ENCODE data around the gene IFNL3. TPM values are rescaled to one million over a fixed set of nuclear protein-coding genes. Genes with fewer than 3 reads are reported as not detected.
"Not testable (repeated sequence)": the region's sequence is repeated elsewhere in the genome, so short reads cannot be mapped to it uniquely, and the experiment has no call there.

Gene IFNL3
- total RNA-seq: not detected

GRCh38 chr19:39244410-39245100 lies at the start of gene IFNL3:
Gene IFNL3, minus strand, starts transcription at chr19:39245006. Its CDS starts 39 bp downstream, at chr19:39244967.
- H3K9me3 ChIP-seq; DNase-seq (ENCODE audit: low spot score in 2 of 2); H3K27ac ChIP-seq; H3K36me3 ChIP-seq; H3K4me3 ChIP-seq: not testable (repeated sequence)
- Histone ChIP-seq H3K27me3 (peaks cover 0 to 59% of the 10 kb centered on the region in 2 donors), H3K4me1 (peaks cover 0 to 14% (median 4%) of the 10 kb centered on the region in 4 donors)
- 81 to 86% methylated on average over 6 to 8 of the region's 12 CpGs for WGBS, 2 donors

DNA sequence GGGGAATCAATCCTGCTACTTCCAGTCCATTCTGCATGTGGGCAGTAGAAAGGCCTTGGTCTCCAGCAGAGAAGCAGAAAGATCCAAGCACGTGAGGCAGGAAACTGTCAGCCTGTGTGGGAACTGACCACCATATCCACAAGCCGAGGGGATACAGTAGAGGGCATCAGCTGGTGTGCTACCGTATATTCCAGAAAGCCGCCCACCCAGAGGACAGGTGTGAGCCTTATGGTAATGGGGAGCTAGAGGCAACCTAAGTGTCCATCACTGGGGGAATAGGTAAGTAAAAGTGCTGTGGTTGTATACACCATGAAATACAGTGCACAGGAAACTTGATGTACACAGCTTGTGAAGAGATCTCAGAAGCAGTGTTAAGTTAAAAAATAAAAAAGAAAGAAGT lies 48.6 kb upstream of the IFNL3 start:
- peaks cover 0 to 30% (median 0%) of the 10 kb centered on the region in 4 donors for H3K9me3 ChIP-seq
- H3K4me3 ChIP-seq: no peak overlapping the region
- WGBS, 2 donors: 41 to 42% methylated on average over 4 of the region's 4 CpGs
- TF ChIP-seq POLR2A (IDR thresholded peaks at IDR 0.05) (no peak), EP300 (IDR thresholded peaks at IDR 0.05) (no peak)
- TF ChIP-seq, protein P1, sequence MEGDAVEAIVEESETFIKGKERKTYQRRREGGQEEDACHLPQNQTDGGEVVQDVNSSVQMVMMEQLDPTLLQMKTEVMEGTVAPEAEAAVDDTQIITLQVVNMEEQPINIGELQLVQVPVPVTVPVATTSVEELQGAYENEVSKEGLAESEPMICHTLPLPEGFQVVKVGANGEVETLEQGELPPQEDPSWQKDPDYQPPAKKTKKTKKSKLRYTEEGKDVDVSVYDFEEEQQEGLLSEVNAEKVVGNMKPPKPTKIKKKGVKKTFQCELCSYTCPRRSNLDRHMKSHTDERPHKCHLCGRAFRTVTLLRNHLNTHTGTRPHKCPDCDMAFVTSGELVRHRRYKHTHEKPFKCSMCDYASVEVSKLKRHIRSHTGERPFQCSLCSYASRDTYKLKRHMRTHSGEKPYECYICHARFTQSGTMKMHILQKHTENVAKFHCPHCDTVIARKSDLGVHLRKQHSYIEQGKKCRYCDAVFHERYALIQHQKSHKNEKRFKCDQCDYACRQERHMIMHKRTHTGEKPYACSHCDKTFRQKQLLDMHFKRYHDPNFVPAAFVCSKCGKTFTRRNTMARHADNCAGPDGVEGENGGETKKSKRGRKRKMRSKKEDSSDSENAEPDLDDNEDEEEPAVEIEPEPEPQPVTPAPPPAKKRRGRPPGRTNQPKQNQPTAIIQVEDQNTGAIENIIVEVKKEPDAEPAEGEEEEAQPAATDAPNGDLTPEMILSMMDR (IDR thresholded peaks at IDR 0.05): no peak
- no peak for DNase-seq (ENCODE audit: low spot score in 2 of 2)
- H3K27ac ChIP-seq: no peak overlapping the region
- H3K4me1 ChIP-seq: no peaks in the 10 kb centered on the region
- H3K36me3 ChIP-seq: no peaks in the 10 kb centered on the region
- H3K27me3 ChIP-seq: peaks cover 0 to 3% of the 10 kb centered on the region in 2 donors

DNA sequence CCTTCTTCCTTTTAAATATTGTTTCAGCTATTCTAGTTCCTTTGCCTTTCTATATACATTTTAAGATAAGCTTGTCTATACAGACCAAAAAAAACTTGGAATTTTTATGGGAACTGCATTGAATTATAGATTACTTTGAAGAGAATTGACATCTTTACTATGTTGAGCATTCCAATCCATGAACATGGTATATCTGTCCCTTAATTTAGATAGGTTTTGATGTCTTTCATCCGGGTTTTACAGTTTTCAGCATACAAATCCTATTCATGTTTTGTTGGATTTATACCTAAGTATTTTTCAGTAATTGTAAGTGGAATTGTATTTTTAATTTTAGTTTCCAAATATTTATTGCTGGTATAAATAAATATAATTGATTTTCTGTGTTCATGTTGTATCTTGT lies 39.2 kb upstream of the IFNL3 start:
- 89 to 93% methylated on average over 1 of the region's 1 CpG for WGBS, 2 donors
- H3K36me3 ChIP-seq: no peaks in the 10 kb centered on the region
- DNase-seq (ENCODE audit: low spot score in 2 of 2): no peak
- TF ChIP-seq POLR2A (IDR thresholded peaks at IDR 0.05): no peak
- TF ChIP-seq, protein P1 (IDR thresholded peaks at IDR 0.05): no peak
- no peak overlapping the region for H3K27ac ChIP-seq
- peaks cover 0 to 70% (median 3%) of the 10 kb centered on the region in 4 donors for H3K9me3 ChIP-seq
- no peaks in the 10 kb centered on the region for H3K27me3 ChIP-seq
- no peak overlapping the region for H3K4me3 ChIP-seq
- no peaks in the 10 kb centered on the region for H3K4me1 ChIP-seq

DNA sequence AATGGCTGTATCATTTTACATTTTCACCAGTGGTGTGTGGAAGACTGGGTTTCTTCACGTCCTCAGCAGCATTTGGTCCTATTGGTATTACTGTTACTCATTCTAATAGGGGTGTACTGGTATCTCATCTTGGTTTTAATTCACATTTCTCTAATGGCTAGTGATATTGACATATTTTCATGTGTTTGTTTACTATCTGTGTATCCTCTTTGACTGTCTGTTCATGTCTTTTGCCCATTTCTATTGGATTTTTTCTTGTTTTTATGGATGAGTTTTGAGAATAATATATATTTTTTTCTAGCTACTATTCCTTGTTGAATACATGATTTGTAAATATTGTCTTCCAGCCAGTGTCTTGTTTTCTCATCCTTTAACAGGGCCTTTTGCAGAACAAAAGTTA lies 37.2 kb upstream of the IFNL3 start:
- no peaks in the 10 kb centered on the region for H3K36me3 ChIP-seq

DNA sequence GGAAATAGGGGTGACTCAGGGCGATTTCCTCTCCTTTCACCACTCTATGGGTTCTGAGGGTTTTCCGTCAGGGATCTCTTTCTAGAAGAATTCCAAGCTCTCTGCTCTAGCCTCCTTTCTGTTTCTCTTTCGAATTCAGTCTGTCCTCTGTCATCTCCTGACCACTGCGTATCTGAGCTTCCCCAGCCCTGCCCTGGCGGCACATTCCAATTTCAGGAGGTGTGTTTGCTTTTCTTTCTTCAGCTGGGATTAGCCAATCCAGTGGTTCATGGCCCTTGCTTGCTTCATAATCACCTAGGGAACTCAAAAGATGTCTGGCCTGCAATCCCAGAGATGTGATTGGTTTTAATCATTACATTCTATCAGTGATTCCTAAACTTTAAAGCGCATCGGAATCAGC lies 32.8 kb upstream of the IFNL3 start:
- H3K4me1 ChIP-seq: no peaks in the 10 kb centered on the region
- no peak for TF ChIP-seq EP300 (IDR thresholded peaks at IDR 0.05)
- TF ChIP-seq, protein P1 (IDR thresholded peaks at IDR 0.05): no peak
- no peak for TF ChIP-seq POLR2A (IDR thresholded peaks at IDR 0.05)
- H3K9me3 ChIP-seq: peaks cover 0 to 23% (median 1%) of the 10 kb centered on the region in 4 donors
- no peak overlapping the region for H3K27ac ChIP-seq
- no peaks in the 10 kb centered on the region for H3K36me3 ChIP-seq
- WGBS, 2 donors: 76 to 82% methylated on average over 7 of the region's 7 CpGs
- no peak for DNase-seq (ENCODE audit: low spot score in 2 of 2)
- no peaks in the 10 kb centered on the region for H3K27me3 ChIP-seq
- H3K4me3 ChIP-seq: no peak overlapping the region

More for the DNA sequence above, 37.2 kb upstream of the IFNL3 start:
- Histone ChIP-seq H3K4me1 (no peaks in the 10 kb centered on the region), H3K27ac (no peak overlapping the region), H3K4me3 (no peak overlapping the region), H3K9me3 (peaks cover 0 to 51% (median 3%) of the 10 kb centered on the region in 4 donors), H3K27me3 (no peaks in the 10 kb centered on the region)
- no peak for DNase-seq (ENCODE audit: low spot score in 2 of 2)
- WGBS, 2 donors: 48 to 58% methylated on average over 1 of the region's 1 CpG
- no peak for TF ChIP-seq EP300 (IDR thresholded peaks at IDR 0.05)
- TF ChIP-seq, protein P1 (IDR thresholded peaks at IDR 0.05): no peak
- TF ChIP-seq POLR2A (IDR thresholded peaks at IDR 0.05): no peak
